ENCODE measurements around the gene HSD17B8. TPM values are rescaled to one million over a fixed set of nuclear protein-coding genes. Genes with fewer than 3 reads are reported as not detected.

Gene HSD17B8
- polyA plus RNA-seq, 1 donor (not counting 4 experiments of a cell fraction or from before 2014, with no cell fraction given): 18.6 TPM

GRCh38 chr6:33254591-33254990 is 50.1 kb downstream of the HSD17B8 start:
- H3K4me3 ChIP-seq (ENCODE audit: control insufficient read depth in 2 of 3, extremely low read depth in 1 of 3, insufficient read depth in 2 of 3, low read depth in 1 of 3, low read length in 3 of 3): no peak overlapping the region
- DNase-seq (ENCODE audit: low read depth, low spot score): no peak

More at GRCh38 chr6:33254591-33254990, 50.1 kb downstream of the HSD17B8 start:
- TF ChIP-seq CTCF (optimal IDR thresholded peaks at IDR 0.05 in 1 of 3, IDR thresholded peaks at IDR 0.05 in 1 of 3, conservative IDR thresholded peaks at IDR 0.05 in 1 of 3; ENCODE audit: extremely low read depth in 1 of 3, insufficient read depth in 2 of 3, low read length in 3 of 3): no peak
- TF ChIP-seq EZH2 (IDR thresholded peaks at IDR 0.05; ENCODE audit: low read length): no peak
- H3K9me1 ChIP-seq (ENCODE audit: control insufficient read depth, extremely low read depth, insufficient read depth, low read length): no peaks in the 10 kb centered on the region
- H2AFZ ChIP-seq (ENCODE audit: control insufficient read depth, low read length): no peak overlapping the region
- dilution Hi-C loops (cut with MboI; ENCODE audit: extremely low pct_ligation_motif_present, low sequenced_read_pairs): no loop called here
- H3K27ac ChIP-seq (ENCODE audit: control insufficient read depth, insufficient read depth, low read length): no peak overlapping the region
- FAIRE-seq: no peak
- H4K20me1 ChIP-seq (ENCODE audit: control insufficient read depth, extremely low read depth, insufficient read depth, low read length): no peaks in the 10 kb centered on the region
- peaks cover 23% of the 10 kb centered on the region for H3K4me1 ChIP-seq (ENCODE audit: control insufficient read depth, extremely low read depth, insufficient read depth, low read length)
- H3K4me2 ChIP-seq (ENCODE audit: control insufficient read depth, extremely low read depth, insufficient read depth, low read depth, low read length): no peak overlapping the region
- no peaks in the 10 kb centered on the region for H3K27me3 ChIP-seq (ENCODE audit: control insufficient read depth, extremely low read depth, insufficient read depth, low read length)
- H3K9me3 ChIP-seq (ENCODE audit: control insufficient read depth, low read depth, low read length): no peaks in the 10 kb centered on the region
- H3K9ac ChIP-seq (ENCODE audit: control insufficient read depth, extremely low read depth, insufficient read depth, low read length): no peak overlapping the region
- peaks cover 3 to 14% of the 10 kb centered on the region in 2 experiments for H3K36me3 ChIP-seq (ENCODE audit: control insufficient read depth in 2 of 2, extremely low read depth in 1 of 2, insufficient read depth in 2 of 2, low read length in 2 of 2)
- no peaks in the 10 kb centered on the region for H3K79me2 ChIP-seq (ENCODE audit: control insufficient read depth, insufficient read depth, low read length)

Small RNA genes lying within 50 kb of the gene (small RNA-seq; reads per million reads assigned to genes)
- gene MIR219A1 (ENCODE audit: insufficient read length in 3 of 3, low read depth in 3 of 3, low replicate concordance in 1 of 3) (0.07 to 2.3 (median 2.0) reads per million in 3 experiments), gene RNY4P10 (ENCODE audit: insufficient read length in 3 of 3, low read depth in 3 of 3, low replicate concordance in 1 of 3) (0 reads per million in 3 experiments)

Other genes starting within 250 kb of the HSD17B8 start
- gene BRD2, start 236.1 kb upstream of the HSD17B8 start, polyA plus RNA-seq: 82.9 to 171 TPM (median 121 TPM) in 3 replicates
- gene HLA-DOA, start 195.1 kb upstream of the HSD17B8 start, polyA plus RNA-seq: 0.01 TPM in 1 of 3 replicates, not detected in the others
- 0.09 to 0.61 TPM in 2 of 3 replicates, not detected in the other for gene HLA-DPA1, start 131.0 kb upstream of the HSD17B8 start, polyA plus RNA-seq
- gene HLA-DPB1, start 128.7 kb upstream of the HSD17B8 start, polyA plus RNA-seq: 0.13 to 0.26 TPM in 2 of 3 replicates, not detected in the other
- 0.06 to 0.18 TPM (median 0.08 TPM) in 3 replicates for gene COL11A2, start 12.2 kb upstream of the HSD17B8 start, polyA plus RNA-seq
- gene RXRB, start 4.0 kb upstream of the HSD17B8 start, polyA plus RNA-seq: 23.2 to 32.4 TPM (median 25.7 TPM) in 3 replicates
- 47.6 to 68.6 TPM (median 54.0 TPM) in 3 replicates for gene SLC39A7, start 3.8 kb upstream of the HSD17B8 start, polyA plus RNA-seq
- 20.3 to 28.3 TPM (median 23.0 TPM) in 3 replicates for gene RING1, start 3.8 kb downstream of the HSD17B8 start, polyA plus RNA-seq
- gene VPS52, start 67.2 kb downstream of the HSD17B8 start, polyA plus RNA-seq: 36.2 to 48.7 TPM (median 40.6 TPM) in 3 replicates
- 5,669 to 7,560 TPM (median 6,374 TPM) in 3 replicates for gene RPS18, start 67.4 kb downstream of the HSD17B8 start, polyA plus RNA-seq
- gene B3GALT4, start 72.5 kb downstream of the HSD17B8 start, polyA plus RNA-seq: 0.31 to 0.61 TPM (median 0.49 TPM) in 3 replicates
- gene WDR46, start 84.6 kb downstream of the HSD17B8 start, polyA plus RNA-seq: 43.0 to 49.3 TPM (median 45.0 TPM) in 3 replicates
- gene PFDN6, start 84.9 kb downstream of the HSD17B8 start, polyA plus RNA-seq: 68.3 to 106 TPM (median 68.5 TPM) in 3 replicates
- 33.6 to 57.3 TPM (median 35.8 TPM) in 3 replicates for gene RGL2, start 94.3 kb downstream of the HSD17B8 start, polyA plus RNA-seq
- gene TAPBP, start 109.4 kb downstream of the HSD17B8 start, polyA plus RNA-seq: 22.2 to 82.4 TPM (median 25.0 TPM) in 3 replicates
- 6.0 to 11.4 TPM (median 6.5 TPM) in 3 replicates for gene ZBTB22, start 113.1 kb downstream of the HSD17B8 start, polyA plus RNA-seq
- gene DAXX, start 118.3 kb downstream of the HSD17B8 start, polyA plus RNA-seq: 16.3 to 42.8 TPM (median 23.1 TPM) in 3 replicates
- 5.7 to 20.0 TPM (median 17.3 TPM) in 3 replicates for gene KIFC1, start 187.2 kb downstream of the HSD17B8 start, polyA plus RNA-seq
- gene PHF1, start 206.4 kb downstream of the HSD17B8 start, polyA plus RNA-seq: 15.2 to 17.1 TPM (median 15.8 TPM) in 3 replicates
- gene CUTA, start 213.5 kb downstream of the HSD17B8 start, polyA plus RNA-seq: 119 to 246 TPM (median 178 TPM) in 3 replicates
- 2.1 to 2.9 TPM (median 2.8 TPM) in 3 replicates for gene SYNGAP1, start 215.4 kb downstream of the HSD17B8 start, polyA plus RNA-seq
- 6.8 to 9.9 TPM (median 7.8 TPM) in 3 replicates for gene ZBTB9, start 249.9 kb downstream of the HSD17B8 start, polyA plus RNA-seq

Measured in keratinocyte (primary cell).